ENCODE results near the gene DHTKD1. TPM values are rescaled to one million over a fixed set of nuclear protein-coding genes. Genes with fewer than 3 reads are reported as not detected.

The DHTKD1 gene, protein sequence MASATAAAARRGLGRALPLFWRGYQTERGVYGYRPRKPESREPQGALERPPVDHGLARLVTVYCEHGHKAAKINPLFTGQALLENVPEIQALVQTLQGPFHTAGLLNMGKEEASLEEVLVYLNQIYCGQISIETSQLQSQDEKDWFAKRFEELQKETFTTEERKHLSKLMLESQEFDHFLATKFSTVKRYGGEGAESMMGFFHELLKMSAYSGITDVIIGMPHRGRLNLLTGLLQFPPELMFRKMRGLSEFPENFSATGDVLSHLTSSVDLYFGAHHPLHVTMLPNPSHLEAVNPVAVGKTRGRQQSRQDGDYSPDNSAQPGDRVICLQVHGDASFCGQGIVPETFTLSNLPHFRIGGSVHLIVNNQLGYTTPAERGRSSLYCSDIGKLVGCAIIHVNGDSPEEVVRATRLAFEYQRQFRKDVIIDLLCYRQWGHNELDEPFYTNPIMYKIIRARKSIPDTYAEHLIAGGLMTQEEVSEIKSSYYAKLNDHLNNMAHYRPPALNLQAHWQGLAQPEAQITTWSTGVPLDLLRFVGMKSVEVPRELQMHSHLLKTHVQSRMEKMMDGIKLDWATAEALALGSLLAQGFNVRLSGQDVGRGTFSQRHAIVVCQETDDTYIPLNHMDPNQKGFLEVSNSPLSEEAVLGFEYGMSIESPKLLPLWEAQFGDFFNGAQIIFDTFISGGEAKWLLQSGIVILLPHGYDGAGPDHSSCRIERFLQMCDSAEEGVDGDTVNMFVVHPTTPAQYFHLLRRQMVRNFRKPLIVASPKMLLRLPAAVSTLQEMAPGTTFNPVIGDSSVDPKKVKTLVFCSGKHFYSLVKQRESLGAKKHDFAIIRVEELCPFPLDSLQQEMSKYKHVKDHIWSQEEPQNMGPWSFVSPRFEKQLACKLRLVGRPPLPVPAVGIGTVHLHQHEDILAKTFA
- polyA plus RNA-seq (2012; ENCODE audit: insufficient read depth, insufficient read length): 24.2 TPM

DNA sequence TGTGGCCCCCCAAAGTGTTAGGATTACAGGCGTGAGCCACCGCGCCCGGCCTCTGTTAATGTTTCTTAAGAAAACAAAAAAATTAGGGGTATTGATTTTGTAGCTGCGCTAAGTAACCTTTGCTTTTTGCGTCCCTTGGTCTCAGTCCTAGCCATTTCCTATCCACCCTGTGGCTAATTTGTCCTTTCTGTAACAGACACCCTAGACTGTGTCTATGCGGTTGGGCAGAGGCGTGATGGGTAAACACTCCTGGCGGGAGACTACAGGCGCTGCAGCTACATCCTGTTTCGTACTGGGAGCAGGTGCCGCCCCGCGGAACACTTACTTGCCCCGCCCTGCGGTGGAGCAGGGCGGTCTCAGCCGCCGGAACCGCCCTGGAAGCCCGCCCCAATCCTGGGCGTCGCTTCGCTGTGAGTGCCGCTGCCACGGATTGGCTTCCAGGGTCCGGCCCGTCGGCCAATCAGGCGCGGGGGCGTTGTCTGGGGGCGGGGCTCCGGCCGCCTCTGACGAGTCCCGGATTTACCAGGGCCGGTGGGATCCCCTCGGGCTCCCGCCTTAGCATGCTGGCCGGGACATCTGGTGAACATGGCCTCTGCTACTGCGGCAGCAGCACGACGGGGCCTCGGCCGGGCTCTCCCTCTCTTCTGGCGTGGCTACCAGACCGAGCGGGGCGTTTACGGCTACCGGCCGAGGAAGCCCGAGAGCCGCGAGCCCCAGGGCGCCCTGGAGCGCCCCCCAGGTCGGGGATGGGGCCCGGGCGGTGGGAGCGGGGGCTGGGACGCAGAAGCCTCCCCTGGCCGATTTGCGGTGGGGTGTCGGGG is at the start of gene DHTKD1:
DHTKD1 (plus strand) TSS at position 506 of the 821 bp plus-strand sequence; CDS start at position 586, 80 bp downstream.
- DNase-seq (ENCODE audit: low read depth, low spot score): peak; percentile 97
- peak within 1 kb of the TSS; percentile 90 for H3K4me3 ChIP-seq (ENCODE audit: low read length)

DNA sequence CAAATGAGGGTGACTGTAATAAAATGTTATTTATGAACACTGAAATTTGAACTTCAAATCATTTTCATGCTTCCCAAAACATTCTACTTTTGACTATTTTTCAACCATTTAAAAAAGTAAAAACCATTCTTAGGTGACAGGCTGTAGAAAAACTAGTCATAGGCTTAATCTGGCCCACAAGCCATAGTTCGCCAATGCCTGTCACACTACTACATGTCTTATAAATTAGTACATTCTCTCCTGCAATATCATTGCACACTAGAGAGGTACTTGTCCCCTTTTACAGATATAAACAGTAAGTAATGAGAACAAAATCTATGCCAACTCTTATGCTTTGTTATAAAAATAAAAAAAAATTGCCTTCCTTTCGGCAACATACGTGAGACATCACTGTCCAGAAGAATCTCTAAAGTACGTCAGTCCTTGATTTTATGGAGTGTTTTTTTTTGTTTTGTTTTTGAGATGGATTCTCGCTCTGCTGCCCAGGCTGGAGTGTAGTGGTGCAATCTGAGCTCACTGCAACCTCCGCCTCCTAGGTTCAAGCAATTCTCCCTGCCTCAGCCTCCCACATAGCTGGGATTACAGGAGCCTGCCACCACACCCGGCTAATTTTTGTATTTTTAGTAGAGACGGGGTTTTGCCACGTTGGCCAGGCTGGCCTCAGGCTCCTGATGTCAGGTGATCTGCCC is 49.3 kb upstream of the DHTKD1 start:
- H3K4me3 ChIP-seq (ENCODE audit: low read length): no peak overlapping the region
- DNase-seq (ENCODE audit: low read depth, low spot score): no peak

DNA sequence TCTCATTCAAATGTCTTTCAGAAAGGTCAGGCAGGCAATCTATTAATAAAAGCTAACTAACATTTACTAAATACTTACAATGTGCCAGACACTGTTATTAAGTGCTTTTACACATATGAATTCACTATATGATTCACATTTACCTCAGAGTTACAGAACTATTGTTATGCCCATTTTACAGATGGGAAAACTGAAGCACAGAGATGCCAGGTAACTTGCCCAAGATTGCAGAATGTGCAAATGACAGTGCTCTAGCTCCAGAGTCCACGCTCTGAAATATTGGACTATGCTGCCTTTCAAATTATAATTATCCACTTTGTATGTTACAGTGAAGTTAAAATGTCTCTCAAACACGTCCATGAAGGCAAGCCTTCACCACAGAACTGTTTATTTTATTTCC is 48.2 kb upstream of the DHTKD1 start:
- DNase-seq (ENCODE audit: low read depth, low spot score): no peak

DNA sequence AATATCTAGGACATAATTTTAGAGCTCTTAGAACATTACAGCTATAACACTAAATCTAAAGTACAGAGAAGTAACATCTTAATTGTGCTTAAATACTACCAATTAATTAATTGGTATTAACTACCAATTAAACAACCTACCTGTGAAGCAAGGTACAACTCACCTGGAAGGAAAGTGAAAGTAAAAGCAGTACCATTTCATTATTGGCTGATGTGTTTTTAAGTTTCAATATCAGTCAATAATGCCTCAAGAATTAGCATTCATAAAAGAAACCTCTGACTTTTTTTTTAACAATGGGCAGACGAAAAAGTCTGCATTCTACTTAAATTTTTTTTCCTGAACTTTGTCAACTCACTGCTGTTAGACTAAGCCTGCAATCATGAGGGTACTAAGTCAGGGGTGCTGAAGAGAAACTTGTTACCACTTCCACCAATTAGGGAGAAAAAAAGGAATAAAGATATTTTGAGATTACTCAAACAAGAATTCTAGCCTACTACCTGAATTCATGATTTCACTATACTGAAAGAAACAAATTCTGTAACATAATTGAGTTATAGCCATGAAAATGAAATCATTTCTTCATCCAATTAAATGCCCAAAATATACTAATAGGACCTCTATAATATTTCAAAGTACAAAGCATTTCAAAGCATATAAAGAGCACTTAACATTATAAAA is 46.0 kb upstream of the DHTKD1 start:
- no peak overlapping the region for H3K4me3 ChIP-seq (ENCODE audit: low read length)
- no peak for DNase-seq (ENCODE audit: low read depth, low spot score)

More for the DNA sequence above, 48.2 kb upstream of the DHTKD1 start:
- H3K4me3 ChIP-seq (ENCODE audit: low read length): no peak overlapping the region

DNA sequence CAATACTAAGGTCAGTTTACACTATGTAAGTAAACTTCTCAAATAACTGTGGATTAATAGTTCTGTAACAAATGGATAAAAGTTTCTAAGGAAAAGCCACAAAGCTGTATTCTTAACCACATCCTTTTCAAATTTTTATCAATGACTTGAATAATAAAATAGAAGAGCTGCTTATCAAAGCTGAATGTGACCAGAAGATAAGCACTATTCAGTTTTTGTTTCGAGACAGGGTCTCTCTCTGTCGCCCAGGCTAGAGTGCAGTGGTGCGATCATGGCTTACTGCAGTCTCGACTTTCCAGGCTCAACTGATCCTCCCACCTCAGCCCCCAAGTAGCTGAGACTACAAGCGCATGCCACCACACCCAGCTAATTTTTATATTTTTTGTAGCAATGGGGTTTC is 43.2 kb upstream of the DHTKD1 start:
- H3K4me3 ChIP-seq (ENCODE audit: low read length): no peak overlapping the region
- DNase-seq (ENCODE audit: low read depth, low spot score): no peak

DNA sequence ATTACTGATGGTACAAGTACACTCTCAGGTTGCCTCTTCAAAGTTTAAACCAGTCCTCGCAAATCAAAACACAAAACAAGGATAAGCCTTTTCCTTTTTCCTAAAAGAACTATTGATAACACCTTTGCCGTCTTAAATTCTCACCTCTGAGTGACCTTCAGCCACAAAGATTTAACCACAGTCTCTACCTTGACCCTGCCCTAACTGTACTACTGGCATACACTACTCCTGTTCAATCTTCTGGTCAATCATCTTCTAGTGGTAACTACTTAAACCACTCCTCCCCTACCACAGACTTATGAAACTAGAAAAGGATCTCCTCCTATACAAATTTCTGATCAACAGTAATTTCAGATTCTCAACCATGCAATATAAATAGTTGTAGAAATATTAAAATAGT is 41.2 kb upstream of the DHTKD1 start:
- no peak for DNase-seq (ENCODE audit: low read depth, low spot score)
- no peak overlapping the region for H3K4me3 ChIP-seq (ENCODE audit: low read length)

DNA sequence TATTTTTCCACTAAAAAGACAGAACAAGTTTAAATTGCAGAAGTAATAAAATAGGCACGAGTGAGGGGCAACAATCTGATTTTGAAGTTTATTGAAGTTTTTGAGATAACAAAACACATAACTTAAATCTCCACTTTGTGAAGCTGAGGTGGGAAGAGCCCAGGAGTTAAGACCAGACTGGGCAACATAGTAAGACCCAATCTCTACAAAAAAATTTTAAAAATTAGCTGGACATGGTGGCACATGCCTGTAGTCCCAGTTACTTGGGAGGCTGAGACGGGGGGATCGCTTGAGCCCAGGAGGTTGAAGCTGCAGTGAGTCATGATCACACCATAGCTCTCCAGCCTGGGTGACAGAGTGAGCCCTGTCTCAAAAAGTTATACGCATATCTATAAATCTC is 37.4 kb upstream of the DHTKD1 start:
- no peak overlapping the region for H3K4me3 ChIP-seq (ENCODE audit: low read length)
- DNase-seq (ENCODE audit: low read depth, low spot score): no peak

DNA sequence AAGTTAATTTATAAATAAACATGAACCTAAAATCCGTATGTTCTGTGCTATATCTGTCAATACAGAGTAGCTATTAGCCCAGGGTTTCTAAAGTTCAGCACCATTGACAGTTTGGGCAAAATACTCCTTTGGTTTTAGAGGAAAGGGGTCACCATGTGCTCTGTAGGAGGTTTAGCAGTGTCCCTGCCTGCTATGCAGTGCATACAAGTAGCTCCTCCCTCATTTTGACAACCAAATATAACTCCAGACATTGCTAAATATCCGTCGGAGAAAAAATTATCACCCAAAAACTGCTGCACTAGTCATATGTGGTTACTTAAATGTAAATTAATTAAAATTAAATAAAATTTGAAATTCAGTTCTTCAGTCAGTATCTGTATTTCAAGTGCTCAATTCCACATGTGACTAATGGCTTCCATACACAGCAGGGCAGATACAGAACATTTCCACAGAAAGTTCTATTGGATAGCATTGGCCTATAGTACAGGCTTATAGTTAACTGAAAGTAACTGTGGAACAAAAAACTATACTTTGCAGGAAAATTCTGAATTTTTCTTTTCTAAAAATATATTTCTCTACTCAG is 32.6 kb upstream of the DHTKD1 start:
- H3K4me3 ChIP-seq (ENCODE audit: low read length): no peak overlapping the region
- DNase-seq (ENCODE audit: low read depth, low spot score): no peak

DNA sequence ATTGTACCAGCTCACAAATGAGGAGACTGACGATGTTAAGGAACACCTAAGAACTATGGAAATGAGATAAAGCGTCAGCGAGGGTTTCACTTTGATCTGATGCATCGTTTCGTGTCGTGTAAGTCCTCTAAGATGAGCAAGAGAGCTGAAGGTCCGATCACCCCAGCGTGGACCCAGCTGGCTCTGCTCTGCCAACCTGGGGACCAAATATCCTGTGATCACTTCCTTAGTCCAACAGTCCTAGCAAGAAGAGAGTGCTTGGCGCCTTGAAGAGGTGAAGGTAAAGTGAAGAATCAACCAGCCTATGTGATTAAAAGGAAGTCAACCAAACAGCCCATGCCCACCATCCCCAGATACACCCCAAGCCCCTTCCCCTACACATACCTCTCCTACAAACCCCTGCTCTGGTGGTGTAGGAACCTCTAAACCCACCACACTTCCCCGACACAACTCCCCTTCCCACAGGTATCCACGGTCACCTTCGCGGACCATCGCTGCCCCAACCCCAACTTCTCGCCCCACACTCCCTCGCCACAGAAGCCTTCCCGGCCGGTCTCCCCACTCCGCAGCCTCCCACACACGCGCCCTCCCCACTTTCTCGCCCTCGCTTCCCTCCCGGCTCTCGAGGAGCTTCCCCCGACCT is 26.9 kb upstream of the DHTKD1 start:
- H3K4me3 ChIP-seq (ENCODE audit: low read length): peak overlapping the region; percentile 85
- peak; percentile 49 for DNase-seq (ENCODE audit: low read depth, low spot score)

DNA sequence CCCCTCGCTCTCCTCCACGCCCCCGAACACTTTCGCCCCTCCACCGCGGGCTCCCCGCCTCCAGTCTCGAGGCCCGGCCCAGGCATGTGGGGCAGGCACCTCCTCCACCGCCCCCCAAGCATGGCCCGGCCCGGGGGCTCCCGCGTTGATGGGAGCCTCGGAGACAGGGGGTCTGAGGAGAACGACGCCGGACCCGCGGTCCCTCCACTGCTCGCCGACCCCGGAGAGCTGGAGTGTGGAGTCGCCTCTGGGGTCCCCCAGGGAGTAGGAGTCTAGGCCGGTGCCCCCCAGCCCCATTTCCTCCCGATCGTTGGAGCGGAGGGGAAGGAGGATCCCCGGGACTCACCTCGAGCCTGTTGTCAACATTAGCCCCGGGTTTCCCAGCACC is 26.4 kb upstream of the DHTKD1 start:
- DNase-seq (ENCODE audit: low read depth, low spot score): no peak
- peak overlapping the region; percentile 85 for H3K4me3 ChIP-seq (ENCODE audit: low read length)

DNA sequence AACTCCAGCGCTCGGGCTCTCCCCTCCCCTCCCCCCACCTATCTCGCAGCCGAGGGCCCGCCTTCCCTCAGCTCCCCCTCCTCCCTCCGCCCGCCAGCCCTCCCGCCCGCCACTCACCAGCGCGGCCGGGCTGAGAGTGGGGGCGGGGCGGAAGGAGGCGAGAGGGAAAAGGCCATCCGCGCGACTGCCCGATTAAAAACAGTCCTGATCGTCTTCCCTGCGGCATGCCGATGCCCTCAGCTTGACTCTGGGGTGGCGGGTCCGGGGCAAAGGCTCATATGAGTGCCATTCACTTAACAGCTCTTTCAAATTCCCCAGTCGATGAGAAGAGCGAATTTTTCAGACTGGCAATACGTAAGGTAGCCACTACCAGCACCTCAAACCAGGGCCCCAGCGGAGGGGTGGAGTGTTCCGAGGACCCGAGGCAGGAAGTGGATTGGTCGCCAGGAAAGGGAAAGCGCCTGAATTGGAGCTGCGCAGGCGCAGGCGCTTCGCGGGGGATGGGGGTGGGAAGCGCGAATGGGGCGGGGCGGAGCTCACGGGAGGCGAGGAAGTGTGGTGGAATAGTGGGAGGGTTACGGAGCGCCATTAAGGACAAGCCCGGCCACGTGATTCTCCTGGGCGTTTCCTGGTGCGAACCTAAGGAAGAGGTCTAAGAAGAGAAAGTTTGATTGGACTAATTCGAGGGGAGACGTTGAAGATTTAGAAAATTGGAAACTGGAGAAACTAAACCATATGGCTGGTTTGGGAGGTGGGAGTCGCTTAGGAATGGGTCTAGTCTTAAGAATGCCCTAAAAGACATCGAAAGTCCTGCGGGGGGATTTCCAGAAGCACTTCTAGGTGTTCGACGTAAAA is 25.7 kb upstream of the DHTKD1 start, which contains the start of gene UPF2:
UPF2 (minus strand) TSS at position 13 of the 855 bp plus-strand sequence. CDS start 7,386 bp downstream, outside the sequence.
- DNase-seq (ENCODE audit: low read depth, low spot score): peak; percentile 97
- peak within 1 kb of the TSS; percentile 85 for H3K4me3 ChIP-seq (ENCODE audit: low read length)

DNA sequence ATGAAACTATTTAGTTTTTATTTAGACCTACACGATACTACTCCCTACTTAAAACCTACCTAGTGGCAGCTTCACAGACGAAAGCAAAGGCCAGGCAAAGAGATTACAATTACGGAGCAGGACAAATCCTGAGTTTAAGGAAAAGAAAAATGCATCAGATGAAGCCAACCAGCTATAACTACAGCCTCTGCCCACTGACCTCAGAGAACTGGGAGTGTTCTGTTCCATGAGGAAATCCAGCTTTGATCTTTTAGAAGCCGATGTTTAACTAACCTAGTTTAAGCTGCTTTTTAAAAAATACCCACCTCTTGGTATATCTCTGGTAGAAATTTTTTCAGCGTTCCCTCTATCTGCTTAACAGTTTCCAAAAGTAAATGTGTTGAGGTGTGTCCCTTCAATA is 23.2 kb upstream of the DHTKD1 start:
- no peak overlapping the region for H3K4me3 ChIP-seq (ENCODE audit: low read length)
- DNase-seq (ENCODE audit: low read depth, low spot score): no peak

DNA sequence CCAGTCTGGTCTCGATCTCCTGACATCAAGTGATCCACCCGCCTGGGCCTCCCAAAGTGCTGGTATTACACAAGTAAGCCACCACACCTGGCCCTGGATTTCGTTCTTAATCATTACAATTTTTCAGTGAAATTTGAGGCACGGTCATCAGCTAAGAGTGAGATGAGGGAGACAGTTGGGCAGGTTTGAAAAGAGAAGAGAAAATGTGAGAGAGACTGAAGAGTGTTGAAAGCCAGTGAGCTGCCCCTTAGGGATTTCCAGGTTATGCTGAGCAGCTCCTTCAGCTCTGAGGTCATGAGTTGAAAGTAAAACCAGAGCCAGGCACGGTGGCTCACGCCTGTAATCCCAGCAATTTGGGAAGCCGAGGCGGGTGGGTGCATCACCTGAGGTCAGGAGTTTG is 20.2 kb upstream of the DHTKD1 start:
- H3K4me3 ChIP-seq (ENCODE audit: low read length): no peak overlapping the region
- no peak for DNase-seq (ENCODE audit: low read depth, low spot score)

DNA sequence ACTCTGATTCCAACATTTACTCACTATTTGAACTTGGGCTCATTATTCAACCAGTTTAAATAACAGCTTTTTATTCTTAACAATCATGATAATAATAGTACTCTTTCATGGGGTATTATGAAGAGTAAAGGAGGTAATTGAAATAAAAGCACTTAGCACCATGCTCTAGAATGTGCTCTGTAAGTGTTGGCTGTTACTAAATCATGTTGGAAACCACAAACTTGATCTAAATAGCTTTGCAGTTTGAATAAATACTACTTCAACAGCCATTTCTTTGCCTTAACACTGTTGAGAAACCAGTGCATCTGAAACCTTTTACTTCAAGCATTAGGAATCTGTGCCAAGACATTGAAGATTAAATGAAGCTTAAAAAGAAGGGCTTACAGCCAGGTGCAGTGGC is 18.2 kb upstream of the DHTKD1 start:
- no peak for DNase-seq (ENCODE audit: low read depth, low spot score)
- no peak overlapping the region for H3K4me3 ChIP-seq (ENCODE audit: low read length)

DNA sequence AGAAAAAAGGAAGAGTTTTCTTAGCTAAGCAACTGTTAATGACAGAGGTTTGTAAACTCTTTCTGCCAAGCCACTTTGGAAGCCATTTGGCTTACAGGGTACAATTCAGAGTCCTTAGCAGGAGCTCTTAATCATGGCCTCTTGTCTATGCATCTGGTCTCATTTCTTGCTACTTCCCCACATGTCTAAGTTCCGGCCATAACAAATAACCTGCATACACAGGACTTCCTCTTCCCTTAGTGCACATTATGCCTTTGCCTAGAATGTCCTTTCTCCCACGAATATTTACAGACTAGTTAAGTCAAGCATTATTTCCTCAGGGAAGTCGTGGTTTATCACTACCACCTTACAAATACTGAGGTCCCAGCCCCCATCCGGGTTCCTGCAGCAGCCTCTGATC is 17.5 kb upstream of the DHTKD1 start:
- H3K4me3 ChIP-seq (ENCODE audit: low read length): no peak overlapping the region
- DNase-seq (ENCODE audit: low read depth, low spot score): no peak

DNA sequence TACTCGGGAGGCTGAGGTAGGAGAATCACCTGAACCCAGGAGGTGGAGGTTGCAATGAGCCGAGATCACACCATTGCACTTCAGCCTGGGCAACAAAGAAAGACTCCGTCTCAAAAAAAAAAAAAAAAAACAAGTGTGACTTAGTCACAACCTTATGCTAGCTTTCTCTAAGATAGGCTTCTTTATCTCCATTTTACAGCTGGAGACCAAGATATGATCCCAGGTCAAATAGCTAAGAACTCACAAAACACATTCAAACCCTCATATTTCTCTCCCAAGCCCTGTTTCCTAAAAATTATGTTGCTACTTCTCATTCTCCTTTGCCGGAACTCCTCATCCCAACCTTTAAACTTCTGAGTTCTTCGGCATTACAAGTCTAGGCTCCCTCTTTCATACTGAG is 13.0 kb upstream of the DHTKD1 start:
- DNase-seq (ENCODE audit: low read depth, low spot score): no peak
- no peak overlapping the region for H3K4me3 ChIP-seq (ENCODE audit: low read length)

Data from Jurkat, Clone E6-1 (cell line).